ENCODE results near the gene ZRANB1. TPM values are rescaled to one million over a fixed set of nuclear protein-coding genes. Genes with fewer than 3 reads are reported as not detected.
A peak's percentile ranks its signal among the peaks of the same experiment; 100 is the strongest.

The ZRANB1 gene
- total RNA-seq, 2 donors from 2014 or later = 26.0 to 26.9 TPM

DNA sequence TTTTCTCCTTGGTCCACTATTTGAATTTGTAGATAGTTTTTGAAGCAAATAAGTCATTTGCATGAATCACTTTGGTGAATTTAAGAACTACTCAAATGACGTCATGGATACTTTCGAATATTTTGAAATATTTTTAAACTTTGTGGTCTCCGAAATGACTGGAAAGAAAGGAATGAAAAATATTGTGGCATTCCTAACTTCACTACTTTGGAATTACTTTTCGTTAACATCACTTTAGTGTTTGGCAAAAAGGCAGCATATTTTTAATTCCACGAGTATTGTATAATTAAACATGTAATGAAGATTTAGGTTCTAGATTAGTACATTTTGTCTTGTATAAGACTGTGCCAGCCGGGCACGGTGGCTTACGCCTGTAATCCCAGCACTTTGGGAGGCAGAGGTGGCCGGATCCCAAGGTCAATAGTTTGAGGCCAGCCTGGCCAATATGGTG lies 35.3 kb upstream of the ZRANB1 start:
- Mint-ChIP-seq H3K4me3 (no peak overlapping the region), H3K9me3 (no peaks in the 10 kb centered on the region), H3K36me3 (ENCODE audit: low read depth) (no peaks in the 10 kb centered on the region), H3K27me3 (ENCODE audit: insufficient read depth) (no peaks in the 10 kb centered on the region), H3K4me1 (peaks cover 12% of the 10 kb centered on the region), H3K27ac (no peak overlapping the region)
- DNase-seq = no peak
- Histone ChIP-seq H3K27ac (ENCODE audit: low read depth, low read length) (no peak overlapping the region), H3K4me3 (ENCODE audit: low read length) (no peak overlapping the region), H3K4me1 (ENCODE audit: control insufficient read depth, insufficient read depth, low read length) (no peaks in the 10 kb centered on the region), H3K9me3 (ENCODE audit: control insufficient read depth, low read length) (no peaks in the 10 kb centered on the region), H3K36me3 (ENCODE audit: control insufficient read depth, insufficient read depth, low read length) (no peaks in the 10 kb centered on the region), H3K27me3 (ENCODE audit: control insufficient read depth, insufficient read depth, low read length, poor library complexity, severe bottlenecking) (no peaks in the 10 kb centered on the region), H3K9ac (ENCODE audit: extremely low read depth, low read length, poor library complexity, severe bottlenecking) (no peak overlapping the region)
- 96 to 97% methylated on average over 9 of the region's 9 CpGs for WGBS, 2 experiments (ENCODE audit: insufficient coverage in 1 of 2, insufficient read length in 1 of 2)
- TF ChIP-seq CTCF (conservative IDR thresholded peaks at IDR 0.05) = no peak

DNA sequence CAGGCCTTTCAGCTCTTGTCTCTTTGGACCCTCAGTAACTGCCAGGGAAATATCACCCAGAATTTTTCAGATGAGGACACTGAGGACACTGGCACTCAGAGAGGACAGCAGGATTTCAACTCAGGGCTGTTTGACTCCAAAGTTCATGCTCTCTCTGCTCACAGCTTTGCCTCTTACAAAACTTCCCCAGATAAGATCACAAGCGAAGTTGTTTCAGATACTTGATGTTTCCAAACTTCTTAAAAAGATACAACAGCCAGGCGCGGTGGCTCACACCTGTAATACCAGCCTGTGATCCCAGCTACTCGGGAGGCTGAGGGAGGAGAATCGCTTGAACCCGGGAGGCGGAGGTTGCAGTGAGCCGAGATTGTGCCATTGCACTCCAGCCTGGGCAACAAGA lies 32.4 kb upstream of the ZRANB1 start:
- Histone ChIP-seq H3K4me3 (ENCODE audit: low read length) (no peak overlapping the region), H3K4me1 (ENCODE audit: control insufficient read depth, insufficient read depth, low read length) (no peaks in the 10 kb centered on the region), H3K27me3 (ENCODE audit: control insufficient read depth, insufficient read depth, low read length, poor library complexity, severe bottlenecking) (no peaks in the 10 kb centered on the region), H3K27ac (ENCODE audit: low read depth, low read length) (no peak overlapping the region), H3K9ac (ENCODE audit: extremely low read depth, low read length, poor library complexity, severe bottlenecking) (no peak overlapping the region), H3K36me3 (ENCODE audit: control insufficient read depth, insufficient read depth, low read length) (no peaks in the 10 kb centered on the region), H3K9me3 (ENCODE audit: control insufficient read depth, low read length) (no peaks in the 10 kb centered on the region)
- peaks cover 8% of the 10 kb centered on the region for H3K4me1 Mint-ChIP-seq
- H3K4me3 Mint-ChIP-seq = no peak overlapping the region
- no peaks in the 10 kb centered on the region for H3K36me3 Mint-ChIP-seq (ENCODE audit: low read depth)
- no peak overlapping the region for H3K27ac Mint-ChIP-seq
- no peak for TF ChIP-seq CTCF (conservative IDR thresholded peaks at IDR 0.05)
- H3K9me3 Mint-ChIP-seq = no peaks in the 10 kb centered on the region
- DNase-seq = no peak
- WGBS, 2 experiments (ENCODE audit: insufficient coverage in 1 of 2, insufficient read length in 1 of 2) = 88 to 95% methylated on average over 2 to 8 of the region's 8 CpGs
- H3K27me3 Mint-ChIP-seq (ENCODE audit: insufficient read depth) = no peaks in the 10 kb centered on the region

GRCh38 chr10:124911124-124912067 lies 30.5 kb upstream of the ZRANB1 start:
- no peaks in the 10 kb centered on the region for H3K9me3 ChIP-seq (ENCODE audit: control insufficient read depth, low read length)
- DNase-seq = no peak
- Mint-ChIP-seq H3K9me3 (no peaks in the 10 kb centered on the region), H3K36me3 (ENCODE audit: low read depth) (no peaks in the 10 kb centered on the region), H3K27me3 (ENCODE audit: insufficient read depth) (no peaks in the 10 kb centered on the region), H3K4me1 (peaks cover 8% of the 10 kb centered on the region), H3K27ac (no peak overlapping the region), H3K4me3 (no peak overlapping the region)
- no peaks in the 10 kb centered on the region for H3K27me3 ChIP-seq (ENCODE audit: control insufficient read depth, insufficient read depth, low read length, poor library complexity, severe bottlenecking)
- TF ChIP-seq CTCF (conservative IDR thresholded peaks at IDR 0.05) = peak; percentile 23
- H3K4me1 ChIP-seq (ENCODE audit: control insufficient read depth, insufficient read depth, low read length) = no peaks in the 10 kb centered on the region
- H3K9ac ChIP-seq (ENCODE audit: extremely low read depth, low read length, poor library complexity, severe bottlenecking) = no peak overlapping the region
- WGBS, 2 experiments (ENCODE audit: insufficient coverage in 1 of 2, insufficient read length in 1 of 2) = 71 to 76% methylated on average over 13 to 14 of the region's 14 CpGs
- H3K4me3 ChIP-seq (ENCODE audit: low read length) = no peak overlapping the region
- H3K36me3 ChIP-seq (ENCODE audit: control insufficient read depth, insufficient read depth, low read length) = no peaks in the 10 kb centered on the region
- no peak overlapping the region for H3K27ac ChIP-seq (ENCODE audit: low read depth, low read length)
